RWPE2 (cell line): ENCODE data around the gene JAG1.

Experiments used
- ATAC-seq: fragments of 200-7000 bp; cut with Tn5 transposase; 3 replicates; pipeline ENCODE4 v1.9.1; 2021; ENCODE audit warnings: low read depth
- DNase-seq: peaks from one replicate; pipeline ENCODE4 v3.0.0-alpha.2; 2020; ENCODE audit warnings: low spot score
- H3K27ac ChIP-seq: fragments of 450-650 bp; 2 replicates; pipeline ENCODE4 v1.5.1; 2017; ENCODE audit warnings: mild to moderate bottlenecking; ENCODE audit not compliant: poor library complexity, severe bottlenecking
- H3K27me3 ChIP-seq: fragments of 250-450 bp; sonication (Bioruptor Pico); 2 replicates; pipeline ENCODE4 v1.5.1; 2021; ENCODE audit warnings: mild to moderate bottlenecking, moderate library complexity; ENCODE audit not compliant: insufficient read depth, poor library complexity, severe bottlenecking
- H3K36me3 ChIP-seq: fragments of 250-450 bp; sonication (Bioruptor Pico); 2 replicates; pipeline ENCODE4 v1.5.1; 2020; ENCODE audit warnings: low read depth, mild to moderate bottlenecking, moderate library complexity
- H3K4me1 ChIP-seq: fragments of 250-450 bp; sonication (Bioruptor Pico); 2 replicates; pipeline ENCODE4 v1.5.1; 2021; ENCODE audit warnings: mild to moderate bottlenecking, moderate library complexity; ENCODE audit not compliant: insufficient read depth, poor library complexity, severe bottlenecking
- H3K4me3 ChIP-seq: fragments of 250-450 bp; sonication (Bioruptor Pico); 2 replicates; pipeline ENCODE4 v1.5.1; 2021; ENCODE audit warnings: mild to moderate bottlenecking, moderate library complexity; ENCODE audit not compliant: severe bottlenecking
- H3K9me3 ChIP-seq: fragments of 250-450 bp; sonication (Bioruptor Pico); 2 replicates; pipeline ENCODE4 v1.5.1; 2021; ENCODE audit warnings: mild to moderate bottlenecking, moderate library complexity; ENCODE audit not compliant: severe bottlenecking
- CTCF ChIP-seq: fragments of 450-650 bp; IDR thresholded peaks from one replicate; pipeline ENCODE4 v1.5.1; 2017; ENCODE audit warnings: mild to moderate bottlenecking, moderate library complexity; ENCODE audit not compliant: poor library complexity, severe bottlenecking

The JAG1 gene

GRCh38 chr20:10673842-10674683 lies at the start of gene JAG1:
Gene JAG1, minus strand, starts transcription at chr20:10673999. Its CDS starts 469 bp downstream, at chr20:10673530.
- H3K27me3 ChIP-seq: no peaks in the 10 kb centered on the region
- H3K4me3 ChIP-seq: peak within 1 kb of the TSS; percentile 69
- DNase-seq: peak; percentile 96
- H3K9me3 ChIP-seq: no peaks in the 10 kb centered on the region
- H3K36me3 ChIP-seq: peaks cover 35% of the 10 kb centered on the region
- peak; percentile 53 for ATAC-seq
- TF ChIP-seq CTCF: no peak
- H3K4me1 ChIP-seq: peaks cover 12% of the 10 kb centered on the region
- H3K27ac ChIP-seq: peak within 1 kb of the TSS; percentile 92

GRCh38 chr20:10721976-10722375 lies 48.2 kb upstream of the JAG1 start:
- ATAC-seq: no peak
- no peaks in the 10 kb centered on the region for H3K27me3 ChIP-seq
- H3K27ac ChIP-seq: no peak overlapping the region
- no peak overlapping the region for H3K4me3 ChIP-seq
- H3K4me1 ChIP-seq: peaks cover 2% of the 10 kb centered on the region
- TF ChIP-seq CTCF: no peak
- H3K9me3 ChIP-seq: no peaks in the 10 kb centered on the region
- DNase-seq: no peak
- no peaks in the 10 kb centered on the region for H3K36me3 ChIP-seq

GRCh38 chr20:10721137-10721896 lies 47.5 kb upstream of the JAG1 start:
- Histone ChIP-seq H3K27me3 (no peaks in the 10 kb centered on the region), H3K4me3 (no peak overlapping the region), H3K36me3 (no peaks in the 10 kb centered on the region), H3K9me3 (no peaks in the 10 kb centered on the region), H3K27ac (no peak overlapping the region), H3K4me1 (peaks cover 9% of the 10 kb centered on the region)
- ATAC-seq (no peak), DNase-seq (no peak)
- TF ChIP-seq CTCF: no peak

- TF ChIP-seq CTCF: no peak
- DNase-seq: no peak
- H3K27me3 ChIP-seq: no peaks in the 10 kb centered on the region
- H3K4me1 ChIP-seq: peaks cover 16% of the 10 kb centered on the region
- no peaks in the 10 kb centered on the region for H3K9me3 ChIP-seq
- no peaks in the 10 kb centered on the region for H3K36me3 ChIP-seq
- no peak overlapping the region for H3K4me3 ChIP-seq
- ATAC-seq: no peak
- no peak overlapping the region for H3K27ac ChIP-seq
Observed at GRCh38 chr20:10720565-10720964, 46.8 kb upstream of the JAG1 start.
